GM12874 (cell line): ENCODE results near the gene ZNF587.
"Not testable (repeated sequence)": the region's sequence is repeated elsewhere in the genome, so short reads cannot be mapped to it uniquely, and the experiment has no call there.

Source experiments
- CTCF ChIP-seq: IDR thresholded peaks from 2 replicates; pipeline ENCODE4 v1.5.1; 2011; ENCODE audit warnings: low read depth, mild to moderate bottlenecking, control low read depth, low read length, moderate library complexity; ENCODE audit not compliant: insufficient read depth

The ZNF587 gene

DNA sequence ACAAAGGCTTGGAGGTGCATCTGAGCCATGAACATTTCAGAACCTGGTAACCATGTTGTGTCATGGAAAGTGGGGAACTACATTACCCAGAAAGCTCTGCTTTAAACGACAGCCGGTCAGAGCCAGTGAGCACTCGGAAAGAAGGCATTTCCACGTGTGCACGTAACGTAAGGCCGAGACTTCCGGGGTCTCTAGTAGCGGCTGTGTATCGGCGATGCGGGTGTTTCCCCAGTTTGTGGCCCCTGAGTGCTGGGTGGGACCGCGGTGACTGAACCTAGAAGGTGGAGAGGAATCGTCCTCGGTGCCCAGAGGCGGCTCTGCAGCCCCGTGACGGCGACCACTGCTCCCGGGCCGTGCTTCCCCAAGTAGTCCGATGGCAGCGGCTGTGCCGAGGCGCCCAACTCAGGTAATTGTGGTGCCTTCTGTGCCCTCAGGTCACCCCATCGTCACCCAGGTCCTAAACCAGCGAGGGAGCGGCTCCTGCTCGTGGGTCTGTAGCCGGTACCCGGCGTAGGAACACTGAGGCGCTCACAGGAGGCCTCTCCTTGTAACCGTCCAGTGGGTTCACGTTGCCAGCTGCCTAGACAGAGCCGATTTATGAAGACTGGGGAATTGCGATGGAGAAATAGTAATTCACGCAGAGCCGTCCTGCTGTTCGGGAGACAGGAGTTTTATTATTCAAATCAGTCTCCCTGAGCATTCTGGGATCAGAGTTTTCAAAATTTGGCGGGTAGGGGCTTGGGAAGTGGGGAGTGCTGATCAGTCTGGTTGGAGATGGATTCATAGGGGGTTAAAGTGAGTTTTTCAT is at the start of gene ZNF587:
TSS of gene ZNF587 (plus strand) at position 194 of the 808 bp plus-strand sequence. CDS start at position 374, 180 bp downstream.
- TF ChIP-seq CTCF = not testable (repeated sequence)

DNA sequence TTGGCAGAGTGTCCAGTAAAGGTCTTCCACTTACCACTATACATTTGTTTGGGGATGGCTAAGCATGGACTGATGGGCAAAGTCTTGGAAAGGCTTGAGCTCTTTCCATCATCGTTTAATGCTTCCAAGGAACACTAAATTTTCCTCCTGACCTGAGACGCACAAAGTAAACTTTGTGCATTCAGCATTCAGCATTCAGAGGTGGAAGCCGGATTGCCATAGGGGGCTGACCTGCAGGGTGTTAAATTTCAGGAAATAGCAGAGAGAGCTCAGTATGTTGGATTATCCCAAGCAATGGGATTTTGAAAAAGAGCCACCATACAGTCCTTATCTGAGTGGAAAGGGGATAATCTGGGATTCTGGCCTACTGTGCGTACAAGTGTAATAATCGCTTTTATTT is 49.0 kb upstream of the ZNF587 start:
- TF ChIP-seq CTCF = no peak

- no peak for TF ChIP-seq CTCF
These were observed 47.4 kb upstream of the ZNF587 start for GRCh38 chr19:57802269-57802668.

DNA sequence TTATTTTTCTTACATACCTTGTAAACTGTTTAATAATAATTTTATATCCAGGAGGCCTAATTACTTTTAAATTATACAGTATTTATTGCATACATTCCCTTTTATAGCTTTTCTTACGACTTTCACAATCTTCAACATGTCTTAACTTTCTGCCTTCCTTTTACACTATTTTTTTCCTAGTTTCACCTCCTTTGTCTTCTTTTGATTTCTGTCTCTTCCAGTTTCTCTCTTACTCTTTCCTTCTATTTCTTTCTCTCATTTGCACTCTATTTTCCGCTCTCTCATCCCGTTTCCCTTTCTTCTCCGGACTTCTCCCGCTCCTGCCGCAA is 46.4 kb upstream of the ZNF587 start:
- no peak for TF ChIP-seq CTCF

DNA sequence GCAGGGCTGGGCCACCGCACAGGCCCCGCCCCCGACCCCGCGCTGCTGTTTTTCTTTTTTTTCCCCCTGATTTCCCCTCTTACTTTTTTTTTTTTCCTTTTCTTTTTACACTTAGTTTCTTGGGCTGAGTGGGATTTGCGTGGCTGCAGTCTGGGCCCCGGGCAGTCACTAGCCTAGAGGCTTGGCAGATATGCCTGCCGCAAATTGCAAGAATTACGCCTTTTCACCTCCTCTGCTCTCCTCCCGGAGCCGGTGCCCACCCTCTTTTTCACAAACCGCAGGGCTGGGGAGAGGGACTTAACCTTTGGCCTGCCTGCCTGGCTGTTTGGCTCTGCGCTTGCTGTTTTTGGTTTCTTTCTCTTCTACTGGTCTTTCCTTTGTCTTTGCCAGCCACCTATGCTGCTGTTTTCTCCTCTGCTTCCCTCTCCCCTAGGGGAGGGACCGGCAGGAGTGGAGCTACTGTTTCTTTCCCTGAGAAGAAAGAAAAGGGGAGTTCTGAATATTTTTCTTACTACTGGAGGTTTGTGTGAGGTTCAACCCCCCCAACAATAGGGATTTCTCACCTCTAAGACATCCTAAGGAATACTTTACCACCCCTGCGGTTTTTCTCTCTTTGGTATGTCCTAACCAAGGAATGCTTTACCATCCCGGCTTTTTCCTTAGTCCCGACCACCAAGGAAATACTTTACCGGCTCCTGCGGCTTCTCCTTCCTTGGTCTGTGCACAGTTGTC is 45.9 kb upstream of the ZNF587 start:
- no peak for TF ChIP-seq CTCF

- no peak for TF ChIP-seq CTCF
These were observed 42.1 kb upstream of the ZNF587 start for GRCh38 chr19:57807541-57807940.

DNA sequence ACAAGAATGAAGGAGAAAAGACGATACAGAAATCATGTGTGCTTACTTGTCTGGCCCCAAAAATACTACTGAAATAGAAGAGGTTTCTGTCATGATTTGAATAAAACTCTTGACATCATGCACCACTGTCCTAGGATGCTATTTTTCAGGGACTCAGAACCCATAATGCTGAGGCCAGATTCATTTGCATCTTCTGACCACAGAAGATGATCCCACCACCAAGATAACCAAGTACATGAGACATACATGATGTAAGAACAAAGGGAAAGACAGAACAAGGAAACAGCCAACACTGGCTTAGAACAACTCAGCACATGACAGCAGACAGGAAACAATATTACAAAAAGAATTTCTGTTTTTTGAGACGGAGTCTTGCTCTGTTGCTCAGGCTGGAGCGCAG is 37.4 kb upstream of the ZNF587 start:
- no peak for TF ChIP-seq CTCF
